Omental fat pad (tissue), 4 donors: ENCODE measurements around the gene MYD88. TPM values are rescaled to one million over a fixed set of nuclear protein-coding genes. Genes with fewer than 3 reads are reported as not detected.

Experiments used
- ATAC-seq: fragments of 150-250 bp; one replicate; pipeline ENCODE4 v1.9.1; 2016; ENCODE audit warnings: mild to moderate bottlenecking, moderate library complexity; ENCODE audit not compliant: low FRiP score
- DNase-seq: peaks from one replicate; pipeline ENCODE4 v3.0.0-alpha.2; 2019; ENCODE audit warnings: low spot score
- CTCF ChIP-seq, 3 donors: fragments of 450-650 bp; IDR thresholded peaks; one replicate each; pipeline ENCODE4 v1.5.1; 2016 to 2017; ENCODE audit warnings: antibody characterized with exemption in 3 of 3, mild to moderate bottlenecking in 3 of 3, moderate library complexity in 2 of 3
- total RNA-seq, 4 donors: library from RNA; depleted of rRNA; stranded (reverse); fragments of >200 nt; gene quantifications; one replicate each; pipeline ENCODE4 v1.1.0, GENCODE V29; 2016

Gene MYD88
- total RNA-seq, 4 donors from 2014 or later, result 37.6 to 78.0 (median 53.6) TPM

- TF ChIP-seq CTCF (IDR thresholded peaks at IDR 0.05), result no peak
- ATAC-seq (no peak), DNase-seq (no peak)
Measured at GRCh38 chr3:38149708-38150107, 11.2 kb downstream of the MYD88 start.

- no peak for ATAC-seq
- DNase-seq, result no peak
- TF ChIP-seq CTCF (IDR thresholded peaks at IDR 0.05), result no peak
Measured at GRCh38 chr3:38150780-38151528, 12.5 kb downstream of the MYD88 start.

- no peak for DNase-seq
- TF ChIP-seq CTCF (IDR thresholded peaks at IDR 0.05), result no peak
- no peak for ATAC-seq
Measured at GRCh38 chr3:38151667-38152265, 13.3 kb downstream of the MYD88 start.

GRCh38 chr3:38152609-38153008, 14.1 kb downstream of the MYD88 start:
- DNase-seq, result no peak
- ATAC-seq, result no peak
- TF ChIP-seq CTCF (IDR thresholded peaks at IDR 0.05), result no peak

GRCh38 chr3:38153221-38153620, 14.8 kb downstream of the MYD88 start:
- DNase-seq (no peak), ATAC-seq (no peak)
- TF ChIP-seq CTCF (IDR thresholded peaks at IDR 0.05), result no peak

GRCh38 chr3:38154033-38154494, 15.6 kb downstream of the MYD88 start:
- TF ChIP-seq CTCF (IDR thresholded peaks at IDR 0.05), result no peak
- ATAC-seq (peak; percentile 93), DNase-seq (no peak)
